WTC11 (cell line): Measurements from ENCODE around the gene CYP2U1.

Experiments
- CTCF ChIP-seq: fragments of 200-600 bp; IDR thresholded peaks from 2 replicates; pipeline ENCODE4 v1.8.0; 2022; ENCODE audit warnings: antibody characterized with exemption
- KAT7 ChIP-seq: sonication (generic); formaldehyde crosslinking; IDR thresholded peaks from 2 replicates; pipeline ENCODE4 v1.8.1; 2023; ENCODE audit warnings: missing genetic modification reagents, mild to moderate bottlenecking, borderline replicate concordance
- MAX ChIP-seq: sonication (generic); formaldehyde crosslinking; IDR thresholded peaks from 2 replicates; pipeline ENCODE4 v1.8.0; 2022; ENCODE audit warnings: mild to moderate bottlenecking, missing genetic modification reagents
- STAT6 ChIP-seq: sonication (generic); formaldehyde crosslinking; conservative IDR thresholded peaks from 2 replicates; pipeline ENCODE4 v1.8.1; 2023; ENCODE audit warnings: mild to moderate bottlenecking, low read depth, missing genetic modification reagents, moderate library complexity
- ZNF281 ChIP-seq: sonication (generic); formaldehyde crosslinking; IDR thresholded peaks from 2 replicates; pipeline ENCODE4 v1.8.0; 2023; ENCODE audit warnings: mild to moderate bottlenecking, missing genetic modification reagents

GRCh38 chr4:107987916-107988762 lies 56.8 kb downstream of the CYP2U1 start:
- no peak for TF ChIP-seq CTCF
- TF ChIP-seq ZNF281: no peak
- no peak for TF ChIP-seq STAT6 (CRISPR knock-in tag)
- TF ChIP-seq MAX: no peak
- no peak for TF ChIP-seq KAT7 (CRISPR knock-in tag)
